T1000 (cell line): ENCODE measurements around the gene IQCC.

Experiments used
- DNase-seq: peaks from one replicate; lab custom pipeline; 2025; ENCODE audit warnings: mixed read lengths; lab: John Stamatoyannopoulos, UW

Gene IQCC

DNA sequence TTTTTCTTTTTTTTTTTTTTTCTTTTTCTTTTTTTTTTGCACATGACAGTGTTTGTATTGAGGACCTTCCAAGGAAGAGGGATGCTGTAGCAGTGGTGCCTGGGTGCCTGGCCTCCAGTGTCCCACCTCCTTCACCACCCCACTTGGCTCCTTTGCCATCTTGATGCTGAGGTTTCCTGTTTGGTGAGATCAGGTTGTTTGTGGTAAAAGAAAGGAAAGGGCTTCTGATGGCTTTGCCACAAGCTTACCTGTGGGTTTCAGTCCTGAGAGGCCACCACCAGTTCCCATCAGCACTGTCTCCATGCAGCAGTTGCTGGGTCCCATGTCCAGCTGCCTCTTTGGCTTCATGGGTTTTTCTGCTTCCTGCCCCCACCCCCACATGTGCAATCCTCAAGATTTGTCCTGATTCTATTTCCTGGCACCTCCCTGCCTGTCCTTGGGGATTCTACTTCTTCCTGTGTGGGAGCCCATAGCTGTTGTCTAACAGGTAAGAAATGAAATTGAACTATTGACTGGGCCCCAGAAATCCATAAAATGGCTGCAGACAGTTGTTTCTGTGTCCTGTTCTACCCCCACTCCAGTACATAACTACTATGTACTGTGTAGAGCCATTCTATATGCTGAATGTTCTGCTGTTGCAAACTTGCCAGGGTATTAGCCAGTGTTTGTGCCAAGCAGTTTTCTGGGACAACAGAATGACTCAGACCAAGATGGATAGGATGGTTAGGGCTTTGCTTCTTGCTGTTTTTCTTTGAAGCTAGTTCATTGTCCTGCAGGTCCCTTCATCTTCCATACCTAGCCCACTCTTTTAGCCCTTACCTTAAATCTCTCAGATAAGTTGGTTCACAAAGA is 9.3 kb upstream of the IQCC start:
- DNase-seq = no peak

DNA sequence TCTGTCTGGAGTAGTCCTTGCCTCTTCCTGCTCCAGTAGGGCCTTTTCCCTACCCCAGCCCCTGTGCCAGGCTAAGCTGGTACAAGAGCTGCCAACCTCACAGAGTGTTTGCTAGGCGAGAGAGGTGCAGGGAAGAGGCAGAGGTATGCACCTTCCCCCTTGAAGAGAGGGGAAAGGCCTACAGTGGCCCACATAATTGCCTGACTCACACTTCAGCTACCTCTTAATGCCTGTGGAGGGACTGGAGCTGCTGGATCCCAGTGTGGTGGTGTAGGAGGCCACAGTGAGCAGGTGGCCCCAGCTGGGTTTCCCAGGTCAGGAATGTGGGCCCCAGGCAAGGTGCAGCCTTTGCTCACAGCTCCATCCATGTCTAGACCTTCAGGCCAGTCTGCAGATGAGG is 8.4 kb upstream of the IQCC start:
- DNase-seq = no peak

DNA sequence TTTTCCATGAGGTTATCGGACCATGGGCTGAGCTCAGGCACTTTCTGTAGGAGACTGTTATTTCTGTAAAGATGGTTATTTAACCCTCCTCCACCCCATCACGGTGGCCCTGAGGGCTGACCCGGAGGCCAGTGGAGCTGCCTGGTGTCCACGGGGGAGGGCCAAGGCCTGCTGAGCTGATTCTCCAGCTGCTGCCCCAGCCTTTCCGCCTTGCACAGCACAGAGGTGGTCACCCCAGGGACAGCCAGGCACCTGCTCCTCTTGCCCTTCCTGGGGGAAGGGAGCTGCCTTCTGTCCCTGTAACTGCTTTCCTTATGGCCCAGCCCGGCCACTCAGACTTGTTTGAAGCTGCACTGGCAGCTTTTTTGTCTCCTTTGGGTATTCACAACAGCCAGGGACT is 7.6 kb upstream of the IQCC start:
- no peak for DNase-seq

DNA sequence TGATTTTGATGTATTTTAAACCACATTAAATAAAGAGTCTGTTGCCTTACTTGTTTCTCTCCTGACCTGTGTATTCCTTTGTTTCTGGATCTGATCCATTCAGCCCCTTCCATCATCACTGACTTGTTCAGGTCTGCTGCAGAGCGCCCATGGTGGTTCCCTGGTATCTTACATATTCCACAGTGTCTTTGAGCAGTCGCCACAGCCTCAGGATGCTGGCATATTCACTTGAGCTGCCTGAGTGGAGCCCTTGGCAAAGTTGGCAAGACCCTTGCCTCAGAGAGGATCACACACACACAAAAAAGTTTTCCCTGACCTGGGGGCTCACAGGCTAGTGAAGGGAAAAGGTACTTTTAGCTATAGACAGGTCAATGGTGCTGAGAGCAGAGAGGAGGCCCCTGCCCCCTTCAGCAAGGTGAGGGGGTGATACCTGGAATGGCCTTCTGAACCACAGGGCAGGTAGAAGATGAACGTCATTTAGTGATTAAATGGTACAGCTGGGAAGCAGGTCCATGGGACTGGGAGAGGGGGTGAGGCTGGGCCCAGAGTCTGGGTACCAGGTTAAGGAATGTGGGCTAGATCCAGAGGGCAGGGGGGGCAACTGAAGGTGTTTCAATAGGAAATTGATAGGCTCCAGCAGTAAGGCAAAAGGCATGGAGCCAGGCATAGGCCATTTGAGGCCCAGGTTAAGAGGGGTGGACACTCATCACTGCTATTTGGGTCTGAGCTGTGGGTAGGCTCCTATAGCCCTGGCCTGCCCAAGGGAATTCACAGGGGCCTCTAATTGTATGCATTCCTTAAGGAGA is 7.0 kb upstream of the IQCC start:
- DNase-seq = no peak

DNA sequence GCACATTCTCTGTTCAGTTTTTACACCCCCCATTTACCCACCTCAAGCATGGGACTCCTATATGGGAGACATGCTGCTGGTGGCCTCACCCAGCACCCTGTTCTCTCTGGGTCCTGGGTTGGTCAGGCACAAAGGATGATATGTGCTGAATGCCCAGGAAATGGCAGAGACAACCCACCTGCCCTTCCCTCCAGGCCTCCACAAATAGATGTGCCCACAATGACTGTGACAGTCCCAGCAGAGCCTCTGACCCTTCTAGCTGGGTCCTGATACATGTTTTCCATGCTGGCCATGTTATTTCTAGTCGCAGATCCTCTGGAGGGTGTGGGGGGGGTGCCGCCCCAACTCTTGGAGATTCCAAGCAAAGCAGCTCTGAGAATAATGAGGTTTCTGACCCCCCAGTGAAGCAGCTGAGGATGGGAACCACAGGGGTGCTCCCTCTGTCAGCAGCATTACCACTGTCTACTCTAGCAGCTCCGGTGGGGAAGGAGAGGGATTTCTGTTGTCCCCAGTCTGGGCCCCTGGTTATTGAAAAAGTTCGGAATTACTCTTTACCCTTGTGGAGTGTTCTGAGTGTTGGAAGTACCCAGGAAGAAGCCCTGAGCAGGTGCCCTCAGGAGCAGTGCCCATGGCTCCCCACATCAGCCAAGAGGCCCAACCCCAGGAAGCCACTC is 6.3 kb upstream of the IQCC start:
- DNase-seq = no peak

DNA sequence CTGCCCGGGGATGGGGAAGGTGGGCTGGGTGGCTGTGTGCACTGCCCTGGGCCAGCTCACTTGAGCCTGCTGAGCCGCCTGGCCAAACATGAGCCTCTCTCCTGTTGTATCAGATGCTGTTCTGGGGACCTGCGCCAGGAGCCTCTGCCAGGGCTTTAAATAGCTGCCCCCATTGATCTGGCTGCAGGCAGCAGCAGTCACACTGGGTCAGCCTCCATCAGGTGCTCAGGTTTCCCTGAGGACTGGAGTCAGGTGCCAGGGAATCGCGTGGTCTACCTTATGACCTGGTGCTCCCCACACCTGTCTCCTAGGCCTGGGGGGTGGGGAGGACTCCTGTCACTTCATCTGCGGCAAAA is 5.8 kb upstream of the IQCC start:
- no peak for DNase-seq

DNA sequence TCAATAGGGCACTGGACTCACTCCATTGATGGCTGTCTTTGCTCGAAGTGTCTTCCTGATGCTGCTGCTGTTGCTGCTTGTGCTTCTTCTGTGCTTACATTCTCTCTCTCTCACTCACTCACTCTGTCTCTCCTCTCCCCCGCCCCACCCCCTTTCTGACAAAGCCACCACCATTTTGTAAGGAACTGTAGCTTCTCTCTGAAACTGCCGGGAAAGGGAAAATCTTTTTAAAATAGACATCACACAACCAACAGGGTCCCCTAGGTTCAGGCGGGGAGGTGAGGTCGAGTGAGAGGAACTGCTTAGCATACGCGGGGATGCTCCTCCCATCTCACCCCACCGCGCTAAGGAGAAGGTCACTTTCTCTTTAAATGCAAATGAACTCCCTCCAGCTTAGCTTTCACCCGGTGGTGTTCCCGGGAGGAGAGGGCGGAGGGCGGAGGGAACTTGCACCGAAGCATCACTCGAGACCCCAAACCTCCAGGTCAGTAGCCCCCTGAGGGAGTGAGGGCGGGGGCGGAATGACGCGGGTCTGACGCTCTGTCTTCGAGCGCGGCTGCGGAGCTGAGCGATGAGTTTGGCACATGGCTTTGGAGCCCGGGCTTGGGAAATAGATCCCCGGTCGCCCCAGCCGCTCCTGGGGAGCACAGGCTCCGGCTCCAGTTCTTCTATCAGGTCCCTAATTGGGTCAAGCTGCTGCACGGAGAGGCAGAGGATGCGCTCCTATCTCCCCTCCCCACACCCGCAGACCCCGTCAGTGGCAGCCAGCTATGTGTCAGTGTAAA is 5.1 kb upstream of the IQCC start, which contains the start of gene CCDC28B:
TSS of gene CCDC28B (plus strand) at position 370 of the 785 bp plus-strand sequence. CDS start 1,341 bp downstream, outside the sequence.
- peak; percentile 56 for DNase-seq

DNA sequence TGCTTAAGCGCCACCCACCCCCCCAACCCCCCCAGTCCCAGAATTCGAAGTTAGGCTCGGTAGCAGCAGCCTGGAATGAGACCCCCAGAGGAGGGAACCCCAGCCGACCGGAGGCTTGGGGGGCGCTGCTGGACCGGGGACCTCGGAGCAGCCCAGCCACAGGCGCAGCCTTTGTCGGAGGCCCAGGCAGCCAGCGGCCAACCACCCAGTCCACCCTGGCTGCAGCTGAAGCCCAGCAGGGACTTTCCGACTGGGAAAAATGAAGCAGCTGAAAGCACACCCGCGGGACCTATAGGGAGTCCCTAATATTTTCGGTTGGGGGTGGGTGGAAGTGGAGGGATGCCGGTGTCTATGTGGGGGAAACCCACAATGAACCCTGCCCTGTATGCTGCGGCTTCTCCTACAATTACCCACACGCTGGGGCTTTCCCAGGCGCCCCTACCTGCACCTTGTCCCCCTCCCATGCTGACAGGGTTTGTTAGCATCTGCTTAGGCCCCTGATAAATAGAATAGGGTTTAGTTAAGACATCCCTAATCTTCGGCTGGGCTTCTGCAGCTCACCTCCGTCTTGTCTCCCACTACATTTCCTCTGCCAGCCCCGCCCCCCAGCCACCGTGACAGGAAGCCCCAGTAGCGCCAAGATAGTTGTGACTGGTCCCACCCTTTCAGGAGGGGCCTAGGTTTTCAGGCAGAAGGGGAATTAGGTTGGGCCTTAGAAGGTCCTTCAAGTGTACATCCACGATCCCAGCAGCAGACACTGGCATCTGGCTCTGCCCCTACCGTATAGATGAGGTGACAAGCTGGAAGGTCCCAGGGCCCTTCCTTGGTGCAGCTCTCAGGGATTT is 4.2 kb upstream of the IQCC start:
- DNase-seq = peak; percentile 32

DNA sequence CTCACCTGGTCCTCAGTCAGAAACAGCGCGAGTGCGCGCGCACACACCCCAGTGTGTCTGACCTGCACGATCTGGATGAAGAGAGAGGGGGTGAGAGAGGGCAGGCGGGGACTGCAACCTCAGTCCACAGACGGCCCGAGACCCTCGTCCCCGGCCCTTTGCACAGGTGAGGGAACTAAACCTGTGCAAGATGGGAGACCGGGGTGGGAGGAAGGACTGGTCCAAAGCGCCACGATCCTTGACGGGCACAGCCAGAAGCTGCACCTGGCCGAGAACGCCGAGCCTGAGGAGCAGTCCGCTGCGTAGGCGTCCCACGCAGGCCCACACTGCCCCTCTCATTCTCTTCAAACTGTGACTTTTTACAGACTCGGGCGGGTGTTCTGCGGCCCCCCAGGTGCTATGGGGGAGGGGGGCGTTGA is 519 bp upstream of the IQCC start:
- DNase-seq = no peak

DNA sequence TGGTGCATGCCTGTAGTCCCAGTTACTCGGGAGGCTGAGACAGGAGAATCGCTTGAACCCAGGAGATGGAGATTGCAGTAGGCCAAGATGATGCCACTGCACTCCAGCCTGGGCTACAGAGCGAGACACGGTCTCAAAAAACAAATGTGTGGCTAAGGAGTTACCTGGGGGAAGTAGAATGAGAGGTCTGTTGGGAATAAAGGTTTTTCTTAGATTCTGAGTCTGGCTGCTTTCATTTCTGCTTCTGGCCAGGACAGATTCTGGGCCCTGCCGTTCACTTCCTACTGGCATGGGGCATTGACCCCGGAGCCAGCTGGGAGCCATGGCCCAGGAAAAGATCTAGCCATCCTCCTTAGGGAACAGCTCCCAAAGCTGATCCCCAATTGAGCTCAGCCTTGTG is 3.0 kb downstream of the IQCC start:
- no peak for DNase-seq

DNA sequence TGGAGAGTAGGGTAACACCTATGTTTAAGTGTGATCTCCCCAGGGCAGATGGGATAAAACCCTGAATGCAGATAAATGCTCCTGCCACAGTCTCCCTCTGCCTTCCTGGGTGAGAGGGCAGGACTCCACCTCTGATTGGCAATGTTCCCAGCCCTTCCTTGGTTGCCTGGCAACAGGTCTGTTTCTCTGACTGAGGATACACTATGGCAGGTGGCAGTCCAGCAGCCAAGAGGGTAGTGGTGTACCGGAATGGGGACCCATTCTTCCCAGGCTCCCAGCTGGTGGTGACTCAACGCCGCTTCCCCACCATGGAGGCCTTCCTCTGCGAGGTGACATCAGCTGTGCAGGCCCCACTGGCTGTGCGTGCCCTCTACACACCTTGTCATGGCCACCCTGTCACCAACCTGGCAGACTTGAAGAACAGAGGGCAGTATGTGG is 3.4 kb downstream of the IQCC start, which contains the start of gene DCDC2B:
TSS of gene DCDC2B (plus strand) at position 199 of the 438 bp plus-strand sequence. CDS start at position 204, 5 bp downstream.
- no peak for DNase-seq

DNA sequence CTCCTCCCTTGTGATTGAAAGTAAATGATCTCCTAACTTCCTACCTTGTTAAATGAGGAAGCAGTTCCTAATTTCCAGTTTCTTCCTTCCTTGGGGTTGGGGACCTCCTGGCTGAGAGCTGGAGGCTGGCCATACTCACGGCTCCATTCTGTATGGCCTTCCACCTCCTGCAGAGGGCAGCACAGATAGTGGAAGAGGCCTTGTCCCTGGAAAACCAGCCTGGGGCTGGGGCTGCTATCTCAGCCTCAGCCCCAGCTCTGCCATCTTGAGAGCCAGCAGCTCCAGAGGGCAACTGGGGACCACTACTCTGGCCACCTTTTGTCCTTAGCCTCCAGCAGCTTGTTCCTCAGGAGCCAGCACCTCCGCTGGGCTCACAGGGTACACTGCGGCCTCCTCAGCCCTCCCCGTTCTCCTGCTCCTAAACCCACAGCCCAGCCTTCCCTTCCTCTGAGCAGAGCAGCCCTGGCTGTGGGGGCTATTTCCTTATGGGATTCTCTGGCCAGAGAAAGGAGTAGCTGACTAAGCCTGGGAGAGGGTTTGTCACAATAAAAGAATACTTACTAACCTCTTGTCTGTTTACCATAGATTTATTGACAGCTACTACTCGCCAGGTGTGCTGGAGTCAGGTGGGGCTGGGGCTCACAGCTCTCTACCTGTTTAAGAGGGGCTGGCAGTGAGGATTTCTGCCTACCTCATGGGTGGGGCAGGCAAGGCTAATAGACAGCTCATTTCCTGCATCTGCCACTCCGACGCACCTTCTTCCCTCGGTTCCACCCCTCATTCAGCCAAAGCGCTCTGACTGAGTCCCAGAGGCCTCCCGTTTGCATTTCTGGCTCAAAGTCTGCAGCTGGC is 10.4 kb downstream of the IQCC start:
- DNase-seq = peak; percentile 32

DNA sequence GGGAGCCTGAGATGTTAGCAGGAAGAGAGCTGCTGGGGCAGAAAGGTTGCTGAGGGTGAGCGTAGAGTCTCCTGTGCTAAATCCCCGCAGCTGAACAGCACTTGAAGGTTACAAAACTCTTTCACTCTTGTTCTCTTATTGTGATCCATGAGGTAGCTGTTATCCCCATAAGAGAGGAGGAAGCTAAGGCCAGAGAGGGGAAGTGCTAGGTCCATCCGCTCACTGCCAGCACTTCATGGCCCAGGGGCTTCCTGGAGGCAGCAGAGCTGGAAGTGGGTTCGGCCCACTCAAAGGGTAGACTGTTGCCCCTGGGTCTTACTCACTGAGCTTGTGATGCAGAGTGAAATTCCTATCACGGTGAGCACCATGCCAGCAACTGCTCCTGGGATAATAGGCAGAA is 11.1 kb downstream of the IQCC start:
- DNase-seq = no peak

DNA sequence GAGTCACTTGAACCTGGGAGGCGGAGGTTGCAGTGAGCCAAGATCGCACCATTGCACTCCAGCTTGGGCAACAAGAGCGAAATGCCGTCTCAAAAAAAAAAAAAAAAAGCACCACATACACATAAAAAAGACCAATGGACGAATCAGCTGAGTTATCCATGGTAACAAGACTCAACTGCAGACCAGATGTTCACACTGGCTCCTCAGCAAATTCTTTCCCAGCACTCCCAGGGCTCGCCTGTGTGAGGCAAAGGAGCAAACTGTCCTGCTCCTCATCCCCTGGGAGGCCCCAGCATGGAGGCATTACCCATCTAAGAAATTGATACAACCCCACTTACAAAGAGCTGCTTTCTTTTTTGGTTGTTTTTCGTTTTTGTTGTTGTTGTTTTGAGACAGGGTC is 13.6 kb downstream of the IQCC start:
- DNase-seq = no peak

DNA sequence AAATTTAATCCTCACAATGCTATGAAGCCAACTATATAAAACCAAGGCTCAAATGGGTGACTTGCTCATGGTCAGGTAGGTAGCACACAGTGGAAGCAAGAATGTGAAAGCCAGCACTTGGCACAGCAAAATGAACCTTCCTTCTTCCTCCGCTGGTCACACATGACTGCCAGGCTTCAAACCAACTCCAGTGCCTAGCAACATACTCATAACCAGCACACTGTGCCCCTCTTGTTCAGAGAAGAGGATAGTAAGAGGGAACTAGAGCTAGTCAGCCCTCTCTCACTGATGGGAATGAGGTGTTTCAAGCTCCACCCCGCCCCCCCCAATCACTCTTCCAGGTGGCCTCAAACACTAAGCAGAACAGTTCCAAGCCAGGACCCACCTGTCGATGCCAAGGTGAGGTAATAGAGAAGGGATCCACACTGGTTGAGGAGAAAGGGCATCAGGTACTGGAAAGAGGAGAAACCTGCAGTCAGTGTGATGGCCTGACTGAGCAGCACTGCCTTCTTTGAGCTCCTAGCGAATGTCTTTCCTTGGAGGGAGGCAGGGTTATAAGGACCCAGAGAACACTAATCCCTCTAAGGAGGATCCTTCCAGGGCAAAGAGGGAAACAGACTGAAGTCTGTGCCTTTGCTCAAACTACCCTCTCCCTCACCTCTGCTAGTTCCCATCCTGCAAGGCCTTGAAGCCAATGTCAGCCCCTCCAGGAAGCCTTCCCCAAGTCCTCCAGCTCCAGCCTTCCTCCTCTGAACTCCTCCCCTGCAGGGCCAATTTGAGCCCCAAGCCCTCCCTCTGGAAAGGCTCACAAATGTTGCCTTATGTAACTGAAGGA is 15.5 kb downstream of the IQCC start:
- no peak for DNase-seq

DNA sequence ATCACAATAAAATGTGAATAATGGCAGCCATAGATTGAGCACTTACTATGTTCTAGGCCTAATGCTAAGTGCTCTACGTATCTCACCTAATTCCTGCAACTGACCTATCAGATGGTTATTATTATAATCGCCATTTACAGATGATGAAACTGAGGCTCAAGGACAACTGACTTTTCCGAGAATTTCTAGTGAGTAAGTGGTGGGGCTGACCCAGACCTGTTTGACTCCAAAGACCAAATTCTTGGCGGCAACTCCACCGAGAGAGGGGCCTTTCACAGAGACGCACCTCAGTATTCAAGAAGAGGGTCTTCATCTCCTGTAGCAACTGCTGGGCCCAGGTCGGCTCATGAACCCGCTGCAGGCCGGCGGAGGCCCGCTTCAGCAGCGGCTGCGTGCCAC is 16.1 kb downstream of the IQCC start:
- no peak for DNase-seq

DNA sequence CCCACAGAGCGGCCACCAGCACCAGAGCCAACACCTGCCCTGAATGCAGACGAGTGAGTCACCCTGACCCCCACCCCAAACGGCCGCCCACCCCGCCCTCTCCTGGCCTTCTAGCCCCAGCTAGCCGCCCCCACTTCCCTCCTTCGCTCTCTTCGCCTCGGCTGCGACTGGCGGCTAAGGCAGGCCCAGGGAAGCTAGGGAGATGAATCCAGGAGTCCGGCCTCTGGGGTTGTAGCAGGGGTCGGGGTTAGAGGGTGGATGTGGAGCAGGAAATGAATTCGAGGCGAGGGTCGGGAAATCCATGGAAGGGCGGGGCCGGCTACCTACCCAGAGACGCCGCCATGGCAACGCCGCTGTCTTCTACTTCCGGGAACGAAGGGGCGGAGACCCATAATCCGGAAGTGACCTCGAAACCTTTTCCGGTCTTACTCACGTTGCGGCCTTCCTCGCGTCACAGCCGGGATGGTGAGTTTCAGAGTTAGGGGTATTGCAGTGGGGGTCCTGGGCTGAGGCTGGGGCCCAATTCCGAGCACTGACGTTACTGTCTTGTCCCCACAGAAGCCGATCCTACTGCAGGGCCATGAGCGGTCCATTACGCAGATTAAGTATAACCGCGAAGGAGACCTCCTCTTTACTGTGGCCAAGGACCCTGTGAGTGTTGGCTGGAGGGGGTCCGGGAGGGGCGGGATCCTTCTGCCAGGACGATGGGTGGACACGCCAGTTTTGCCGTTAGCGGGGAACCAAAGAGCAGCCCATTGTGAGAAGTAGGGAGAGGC is 16.7 kb downstream of the IQCC start, which contains the start of the genes EIF3I and TMEM234:
TSS of gene EIF3I (plus strand) at position 428 of the 776 bp plus-strand sequence. CDS start at position 463, 35 bp downstream.
TSS of gene TMEM234 (minus strand) at position 374 of the 776 bp plus-strand sequence. CDS start at position 343, 31 bp downstream.
- DNase-seq = peak; percentile 72

DNA sequence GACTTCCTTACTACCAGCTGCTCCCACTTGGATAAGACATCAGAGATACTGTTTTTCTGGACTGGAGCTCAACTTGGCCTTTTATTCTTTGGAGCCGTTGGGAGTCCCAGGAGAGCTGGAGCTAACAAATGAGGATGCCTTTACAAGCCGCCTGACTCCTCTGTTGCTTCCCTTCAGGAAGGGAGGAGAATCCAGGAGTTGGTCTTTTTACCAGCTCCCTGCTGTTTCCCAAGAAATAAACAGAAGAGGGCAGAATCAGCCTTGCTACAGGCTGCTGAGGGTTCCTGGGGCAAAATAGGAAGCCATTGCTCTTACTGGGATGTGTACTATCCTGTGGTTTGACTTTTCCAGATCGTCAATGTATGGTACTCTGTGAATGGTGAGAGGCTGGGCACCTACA is 18.2 kb downstream of the IQCC start:
- no peak for DNase-seq
